Fibroblast of gingiva (primary cell): Measurements from ENCODE around the gene WNT9B.

Source experiments
- DNase-seq: peaks from one replicate; pipeline ENCODE4 v3.0.0-alpha.2; 2011; ENCODE audit warnings: low read depth

WNT9B gene

GRCh38 chr17:46884552-46884951 lies 33.2 kb downstream of the WNT9B start:
- no peak for DNase-seq

GRCh38 chr17:46885415-46886309 lies 34.3 kb downstream of the WNT9B start:
- no peak for DNase-seq

GRCh38 chr17:46886310-46886663 lies 34.9 kb downstream of the WNT9B start:
- no peak for DNase-seq

- DNase-seq, result no peak
Measured at GRCh38 chr17:46887717-46888116, 36.3 kb downstream of the WNT9B start.

GRCh38 chr17:46888727-46889126 lies 37.3 kb downstream of the WNT9B start:
- DNase-seq, result no peak

GRCh38 chr17:46889519-46889918 lies 38.1 kb downstream of the WNT9B start:
- DNase-seq, result no peak

GRCh38 chr17:46889992-46890564 lies 38.7 kb downstream of the WNT9B start:
- DNase-seq, result no peak

GRCh38 chr17:46890638-46891037 lies 39.3 kb downstream of the WNT9B start:
- no peak for DNase-seq

- DNase-seq, result no peak
Measured at GRCh38 chr17:46892192-46892703, 40.9 kb downstream of the WNT9B start.

- no peak for DNase-seq
Measured at GRCh38 chr17:46894024-46894423, 42.6 kb downstream of the WNT9B start.

- no peak for DNase-seq
Measured at GRCh38 chr17:46894476-46895151, 43.2 kb downstream of the WNT9B start.

- DNase-seq, result no peak
Measured at GRCh38 chr17:46895171-46895570, 43.8 kb downstream of the WNT9B start.

GRCh38 chr17:46896991-46897390 lies 45.6 kb downstream of the WNT9B start:
- DNase-seq, result no peak

GRCh38 chr17:46898364-46898763 lies 47.0 kb downstream of the WNT9B start:
- no peak for DNase-seq

- DNase-seq, result no peak
Measured at GRCh38 chr17:46898860-46899259, 47.5 kb downstream of the WNT9B start.

GRCh38 chr17:46901291-46901690 lies 49.9 kb downstream of the WNT9B start:
- no peak for DNase-seq

GRCh38 chr17:46903762-46904672 lies 52.6 kb downstream of the WNT9B start:
- no peak for DNase-seq

- no peak for DNase-seq
Measured at GRCh38 chr17:46908068-46908737, 56.8 kb downstream of the WNT9B start.

- no peak for DNase-seq
Measured at GRCh38 chr17:46910179-46910927, 59.0 kb downstream of the WNT9B start.

GRCh38 chr17:46911311-46911710 lies 59.9 kb downstream of the WNT9B start:
- DNase-seq, result no peak

- DNase-seq, result no peak
Measured at GRCh38 chr17:46915596-46915995, 64.2 kb downstream of the WNT9B start.
